Neural cell (in vitro differentiated cells): ENCODE data around the gene SLX4IP. TPM values are rescaled to one million over a fixed set of nuclear protein-coding genes. Genes with fewer than 3 reads are reported as not detected.

Experiments
- H2AFZ ChIP-seq: fragments of 200-600, 300-800 bp; sonication (generic), shearing (Covaris generic); 2 replicates; pipeline ENCODE4 v1.6.0; 2014; ENCODE audit warnings: low read depth, mild to moderate bottlenecking, antibody characterized with exemption, low read length, moderate library complexity
- H3F3A ChIP-seq: fragments of 200-600 bp; shearing (Covaris generic); 2 replicates; pipeline ENCODE4 v1.6.1; 2016; ENCODE audit warnings: mild to moderate bottlenecking, moderate library complexity, mixed read lengths, antibody characterized with exemption, low read length; ENCODE audit not compliant: insufficient read depth, poor library complexity, severe bottlenecking
- H3K27ac ChIP-seq: fragments of 200-600, 300-800 bp; sonication (generic), shearing (Covaris generic); 2 replicates; pipeline ENCODE4 v1.5.1; 2014; ENCODE audit warnings: mild to moderate bottlenecking, low read length, moderate library complexity
- H3K27me3 ChIP-seq: fragments of 300-800, 200-600 bp; sonication (generic), shearing (Covaris generic); 2 replicates; pipeline ENCODE4 v1.6.0; 2014; ENCODE audit warnings: mild to moderate bottlenecking, low read depth, low read length, moderate library complexity; ENCODE audit not compliant: insufficient read depth
- H3K36me3 ChIP-seq: fragments of 300-800, 200-600 bp; sonication (generic), shearing (Covaris generic); 2 replicates; pipeline ENCODE4 v1.5.1; 2014; ENCODE audit warnings: mild to moderate bottlenecking, antibody characterized with exemption, low read length, moderate library complexity; ENCODE audit not compliant: insufficient read depth
- H3K4me2 ChIP-seq: fragments of 300-800, 200-600 bp; sonication (generic), shearing (Covaris generic); 2 replicates; pipeline ENCODE4 v1.6.0; 2014; ENCODE audit warnings: mild to moderate bottlenecking, low read length
- H3K4me3 ChIP-seq: fragments of 300-800, 200-600 bp; sonication (generic), shearing (Covaris generic); 2 replicates; pipeline ENCODE4 v1.5.1; 2014; ENCODE audit warnings: mild to moderate bottlenecking, low read length, moderate library complexity
- H3K79me2 ChIP-seq: fragments of 200-600 bp; shearing (Covaris generic); replicated peaks from 2 replicates; pipeline ENCODE4 v1.6.0; 2014; ENCODE audit warnings: mild to moderate bottlenecking, low read length, moderate library complexity; ENCODE audit not compliant: insufficient read depth
- H3K9ac ChIP-seq: fragments of 300-800, 200-600 bp; sonication (generic), shearing (Covaris generic); 2 replicates; pipeline ENCODE4 v1.6.1; 2016; ENCODE audit warnings: mild to moderate bottlenecking, low read length, mixed read lengths
- H3K9me2 ChIP-seq: fragments of 200-600 bp; shearing (Covaris generic); 2 replicates; pipeline ENCODE4 v1.6.1; 2016; ENCODE audit warnings: mild to moderate bottlenecking, low read length, mixed read lengths; ENCODE audit not compliant: insufficient read depth
- H3K9me3 ChIP-seq: fragments of 200-600, 300-800 bp; sonication (generic), shearing (Covaris generic); 2 replicates; pipeline ENCODE4 v1.6.1; 2016; ENCODE audit warnings: mild to moderate bottlenecking, mixed run types, low read length, moderate library complexity, mixed read lengths
- H4K20me1 ChIP-seq: fragments of 200-600 bp; shearing (Covaris generic); 2 replicates; pipeline ENCODE4 v1.6.1; 2016; ENCODE audit warnings: mild to moderate bottlenecking, mixed run types; ENCODE audit not compliant: insufficient read depth
- CTCF ChIP-seq: fragments of 450-650 bp; IDR thresholded peaks from 2 replicates; pipeline ENCODE4 v1.5.1; 2014; ENCODE audit warnings: antibody characterized with exemption, mild to moderate bottlenecking, moderate library complexity; ENCODE audit not compliant: poor library complexity, severe bottlenecking
- EP300 ChIP-seq: fragments of 450-650 bp; conservative IDR thresholded peaks from 2 replicates; pipeline ENCODE4 v1.6.1; 2014; ENCODE audit warnings: antibody characterized with exemption, mild to moderate bottlenecking, moderate library complexity; ENCODE audit not compliant: poor library complexity, severe bottlenecking
- EZH2 ChIP-seq: fragments of 200-600, 300-800 bp; shearing (Covaris generic), sonication (generic); IDR thresholded peaks from 2 replicates; pipeline ENCODE4 v1.6.1; 2014; ENCODE audit warnings: antibody characterized with exemption, low read length, borderline replicate concordance, mild to moderate bottlenecking; ENCODE audit not compliant: insufficient read depth, poor library complexity, severe bottlenecking
- MXI1 ChIP-seq: fragments of 450-650 bp; conservative IDR thresholded peaks from 2 replicates; pipeline ENCODE4 v1.6.1; 2014; ENCODE audit warnings: antibody characterized with exemption, mild to moderate bottlenecking; ENCODE audit not compliant: poor library complexity, severe bottlenecking
- POLR2AphosphoS5 ChIP-seq: IDR thresholded peaks from 2 replicates; pipeline ENCODE4 v1.6.1; 2012
- RAD21 ChIP-seq: fragments of 450-650 bp; conservative IDR thresholded peaks from 2 replicates; pipeline ENCODE4 v1.6.1; 2014; ENCODE audit warnings: antibody characterized with exemption, mild to moderate bottlenecking, moderate library complexity
- REST ChIP-seq: IDR thresholded peaks from 2 replicates; pipeline ENCODE4 v1.6.1; 2012; ENCODE audit warnings: borderline replicate concordance
- SMC3 ChIP-seq: fragments of 450-650 bp; conservative IDR thresholded peaks from 2 replicates; pipeline ENCODE4 v1.6.1; 2014; ENCODE audit warnings: antibody characterized with exemption, mild to moderate bottlenecking, moderate library complexity; ENCODE audit not compliant: poor library complexity
- TAF1 ChIP-seq: IDR thresholded peaks from 2 replicates; pipeline ENCODE4 v1.6.1; 2012; ENCODE audit warnings: low read depth
- polyA plus RNA-seq: library from polyadenylated mRNA; depleted of rRNA; stranded (reverse); fragments of >200 nt; gene quantifications from 2 replicates; pipeline ENCODE4 v1.2.3, GENCODE V29; 2014

SLX4IP gene
- polyA plus RNA-seq, 1 donor from 2014 or later, result 6.4 TPM

- H4K20me1 ChIP-seq, result no peaks in the 10 kb centered on the region
- TF ChIP-seq RAD21, result no peak
- H2AFZ ChIP-seq, result no peak overlapping the region
- H3F3A ChIP-seq, result no peaks in the 10 kb centered on the region
- no peaks in the 10 kb centered on the region for H3K36me3 ChIP-seq
- H3K79me2 ChIP-seq, result no peaks in the 10 kb centered on the region
- no peak overlapping the region for H3K4me3 ChIP-seq
- no peaks in the 10 kb centered on the region for H3K9me2 ChIP-seq
- no peak overlapping the region for H3K9ac ChIP-seq
- H3K4me2 ChIP-seq, result no peak overlapping the region
- H3K27me3 ChIP-seq, result no peaks in the 10 kb centered on the region
- no peak overlapping the region for H3K27ac ChIP-seq
- H3K9me3 ChIP-seq, result no peaks in the 10 kb centered on the region
These were observed 49.1 kb upstream of the SLX4IP start for GRCh38 chr20:10385850-10386544.

- TF ChIP-seq POLR2AphosphoS5, result no peak
- no peak for TF ChIP-seq EP300
- TF ChIP-seq EZH2, result no peak
- TF ChIP-seq CTCF, result no peak
- no peak for TF ChIP-seq TAF1
- TF ChIP-seq RAD21, result no peak
- no peak for TF ChIP-seq REST
- no peak for TF ChIP-seq SMC3
- no peak for TF ChIP-seq MXI1
- H3K79me2 ChIP-seq, result no peaks in the 10 kb centered on the region
- H3K36me3 ChIP-seq, result no peaks in the 10 kb centered on the region
- H3K4me2 ChIP-seq, result no peak overlapping the region
- H4K20me1 ChIP-seq, result no peaks in the 10 kb centered on the region
- H3K27ac ChIP-seq, result no peak overlapping the region
- H3K9me3 ChIP-seq, result no peaks in the 10 kb centered on the region
- H3K9me2 ChIP-seq, result no peaks in the 10 kb centered on the region
- H3K9ac ChIP-seq, result no peak overlapping the region
- no peak overlapping the region for H3K4me3 ChIP-seq
- no peak overlapping the region for H2AFZ ChIP-seq
- no peaks in the 10 kb centered on the region for H3K27me3 ChIP-seq
- no peaks in the 10 kb centered on the region for H3F3A ChIP-seq
These were observed 47.4 kb upstream of the SLX4IP start for GRCh38 chr20:10387686-10388085.

- Histone ChIP-seq H3K27ac (no peak overlapping the region), H3K79me2 (no peaks in the 10 kb centered on the region), H4K20me1 (no peaks in the 10 kb centered on the region), H3K27me3 (no peaks in the 10 kb centered on the region), H2AFZ (no peak overlapping the region), H3K36me3 (no peaks in the 10 kb centered on the region), H3K9me3 (no peaks in the 10 kb centered on the region), H3K9me2 (no peaks in the 10 kb centered on the region), H3K4me3 (no peak overlapping the region), H3K4me2 (no peak overlapping the region), H3K9ac (no peak overlapping the region), H3F3A (no peaks in the 10 kb centered on the region)
- TF ChIP-seq REST, result no peak
- TF ChIP-seq SMC3, result no peak
- TF ChIP-seq EP300, result no peak
- no peak for TF ChIP-seq RAD21
- TF ChIP-seq TAF1, result no peak
- no peak for TF ChIP-seq POLR2AphosphoS5
- no peak for TF ChIP-seq EZH2
- TF ChIP-seq CTCF, result no peak
- no peak for TF ChIP-seq MXI1
These were observed 46.5 kb upstream of the SLX4IP start for GRCh38 chr20:10388597-10388996.
